Activated CD8-positive, alpha-beta T cell treated with anti-CD3 and anti-CD28 coated beads, Interleukin-2, amount 10 ng/mL, durations not matched to agents 7 days and 5 days (primary cell): ENCODE measurements around the gene IGFALS. TPM values are rescaled to one million over a fixed set of nuclear protein-coding genes. Genes with fewer than 3 reads are reported as not detected.

Experiments used
- ATAC-seq: fragments of 150-1000 bp; cut with Tn5 transposase; one replicate; pipeline ENCODE4 v1.10.0; 2021; ENCODE audit warnings: moderate library complexity
- CTCF ChIA-PET: fragments of 350-600 bp; sonication (Branson Sonifier 250); formaldehyde crosslinking; loops from one replicate; lab custom pipeline; 2021; ENCODE audit warnings: antibody characterized with exemption; lab: Charles Lee
- POLR2A ChIA-PET: fragments of 350-600 bp; sonication (Branson Sonifier 250); formaldehyde crosslinking; loops from one replicate; lab custom pipeline; 2021; ENCODE audit warnings: antibody characterized with exemption; lab: Charles Lee
- DNase-seq: peaks from one replicate; pipeline ENCODE4 v3.0.0-alpha.2; 2020
- H3K27ac Mint-ChIP-seq: one replicate; pipeline ENCODE4 v1.8.0; 2021; ENCODE audit warnings: mild to moderate bottlenecking, mixed read lengths
- H3K27me3 Mint-ChIP-seq: one replicate; pipeline ENCODE4 v1.8.0; 2021; ENCODE audit warnings: low read depth, mixed read lengths
- H3K36me3 Mint-ChIP-seq: one replicate; pipeline ENCODE4 v1.8.0; 2021; ENCODE audit warnings: low read depth, mixed read lengths
- H3K4me1 Mint-ChIP-seq: one replicate; pipeline ENCODE4 v1.8.0; 2021; ENCODE audit warnings: low read depth, mixed read lengths
- H3K4me3 Mint-ChIP-seq: one replicate; pipeline ENCODE4 v1.8.0; 2021; ENCODE audit warnings: mild to moderate bottlenecking, mixed read lengths
- H3K9me3 Mint-ChIP-seq: one replicate; pipeline ENCODE4 v1.8.0; 2022; ENCODE audit warnings: mixed read lengths; ENCODE audit not compliant: insufficient read depth
- total RNA-seq, 2 experiments: library from RNA; stranded (reverse); gene quantifications; one replicate each; pipeline ENCODE4 v1.2.3, GENCODE V29; 2021

IGFALS gene
- under 1 TPM in 1 of 2 experiments, not detected in 1; 0.13 TPM for total RNA-seq

DNA sequence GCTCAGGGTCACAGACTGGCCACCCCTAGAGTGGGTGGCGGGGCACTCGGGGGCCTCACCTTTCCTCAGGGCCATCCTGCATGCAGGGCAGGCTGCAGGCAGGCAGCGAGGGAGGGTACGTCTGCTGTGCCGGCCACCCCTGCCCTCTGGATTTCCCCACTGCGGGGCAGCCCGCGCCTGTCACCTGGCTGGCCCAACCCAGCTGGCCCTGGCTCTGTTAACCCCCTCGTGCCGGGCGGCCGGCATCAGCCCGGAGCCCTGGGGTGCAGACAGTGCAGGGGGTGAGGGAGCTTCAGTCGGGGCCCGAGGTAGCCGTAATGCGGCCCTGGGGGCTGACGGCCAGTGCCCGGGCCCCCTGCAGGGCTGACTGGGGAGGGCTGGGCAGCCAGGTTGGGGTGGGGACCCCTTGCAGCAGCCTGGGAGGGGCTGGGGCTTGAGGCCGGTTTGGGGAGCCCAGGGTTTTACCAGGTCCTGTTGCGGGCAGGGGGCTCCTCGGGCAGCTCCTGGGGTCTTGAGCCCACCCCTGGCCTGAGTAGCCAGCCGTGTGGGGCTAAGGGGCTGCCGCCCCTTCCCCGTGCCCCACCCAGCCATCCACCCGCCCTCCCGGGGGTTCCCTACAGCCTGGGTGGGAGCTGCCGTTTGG is at the start of gene IGFALS:
Gene IGFALS (minus strand): TSS at position 128 of the 643 bp plus-strand sequence. CDS start 53 bp downstream, at position 75.
- no peak within 1 kb of the TSS for H3K27ac Mint-ChIP-seq
- CTCF ChIA-PET, result no interaction called here

DNA sequence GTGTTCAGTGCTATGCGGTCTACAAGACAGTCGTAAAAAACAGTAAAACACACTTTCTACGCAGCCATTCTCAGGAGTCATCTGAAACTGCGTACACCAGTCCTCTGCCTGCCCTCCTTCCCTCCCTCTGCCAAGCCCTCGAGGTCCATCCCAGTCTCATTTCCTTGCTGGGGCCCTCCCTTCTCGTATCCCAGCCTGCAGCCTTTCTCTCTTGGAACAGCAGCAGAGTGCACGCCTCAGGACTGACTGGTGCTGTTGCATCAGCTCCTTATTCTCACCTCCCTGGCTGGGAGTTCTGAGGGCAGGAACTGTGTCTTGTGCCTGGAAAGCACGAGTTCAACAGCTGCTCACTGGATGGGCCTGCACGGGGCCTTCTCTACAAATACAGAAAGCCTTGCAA is 46.0 kb upstream of the IGFALS start:
- Mint-ChIP-seq H3K36me3 (no peaks in the 10 kb centered on the region), H3K27me3 (no peaks in the 10 kb centered on the region), H3K4me1 (no peaks in the 10 kb centered on the region), H3K9me3 (no peaks in the 10 kb centered on the region), H3K27ac (no peak overlapping the region), H3K4me3 (no peak overlapping the region)
- POLR2A ChIA-PET, result no interaction called here
- CTCF ChIA-PET, result interaction anchor here (0.6 kb wide), 1 partner anchor 38 kb away, joined by 3 read pairs; no protein-coding TSS in a partner anchor
- ATAC-seq, result no peak
- DNase-seq, result no peak

More for the DNA sequence above, at the start of gene IGFALS:
- Mint-ChIP-seq H3K9me3 (peaks cover 6% of the 10 kb centered on the region), H3K4me3 (no peak within 1 kb of the TSS), H3K27me3 (no peaks in the 10 kb centered on the region), H3K4me1 (no peaks in the 10 kb centered on the region), H3K36me3 (peaks cover 9% of the 10 kb centered on the region)
- no peak for DNase-seq
- POLR2A ChIA-PET, result no interaction called here
- ATAC-seq, result no peak

- Mint-ChIP-seq H3K36me3 (peaks cover 2% of the 10 kb centered on the region), H3K4me3 (no peak overlapping the region), H3K27me3 (no peaks in the 10 kb centered on the region), H3K9me3 (no peaks in the 10 kb centered on the region), H3K4me1 (peaks cover 3% of the 10 kb centered on the region), H3K27ac (no peak overlapping the region)
- no peak for ATAC-seq
- ChIA-PET POLR2A (no interaction called here), CTCF (no interaction called here)
- no peak for DNase-seq
These were observed 40.6 kb upstream of the IGFALS start for GRCh38 chr16:1834096-1834495.

DNA sequence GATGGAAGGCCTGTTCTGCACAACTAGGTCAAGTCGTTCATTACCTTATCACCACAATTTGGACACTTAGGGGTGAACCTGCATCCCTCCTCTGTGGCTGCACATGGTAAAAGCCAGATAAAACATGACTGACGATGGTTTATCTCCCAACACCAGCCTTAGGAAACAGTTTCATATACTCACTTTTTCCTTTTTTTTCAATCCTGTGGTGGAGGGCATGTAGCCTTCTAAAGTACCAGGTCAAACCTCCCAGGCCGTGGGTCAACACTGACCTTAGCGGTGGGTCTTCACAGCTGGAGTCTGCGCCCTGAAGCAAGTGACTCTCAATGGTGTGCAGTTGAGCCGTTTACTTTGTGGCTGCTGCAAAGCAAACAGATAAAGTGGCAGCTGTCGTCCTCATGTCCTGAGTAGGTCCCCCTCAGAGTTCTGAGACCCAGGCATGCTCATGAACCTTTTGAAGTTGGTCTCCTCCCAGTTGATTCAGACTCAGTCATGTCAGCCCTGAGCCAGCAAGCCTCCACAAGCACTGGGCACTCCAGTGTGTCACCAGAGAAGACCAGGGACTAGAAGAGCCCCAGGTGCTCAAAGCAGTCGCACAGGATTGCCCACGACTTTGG is 39.4 kb upstream of the IGFALS start:
- H3K9me3 Mint-ChIP-seq, result no peaks in the 10 kb centered on the region
- H3K4me1 Mint-ChIP-seq, result peaks cover 13% of the 10 kb centered on the region
- H3K4me3 Mint-ChIP-seq, result no peak overlapping the region
- ATAC-seq (no peak), DNase-seq (no peak)
- no peak overlapping the region for H3K27ac Mint-ChIP-seq
- POLR2A ChIA-PET, result no interaction called here
- H3K27me3 Mint-ChIP-seq, result no peaks in the 10 kb centered on the region
- H3K36me3 Mint-ChIP-seq, result peaks cover 6% of the 10 kb centered on the region
- CTCF ChIA-PET, result no interaction called here

GRCh38 chr16:1831186-1832075 is 37.9 kb upstream of the IGFALS start:
- DNase-seq (no peak), ATAC-seq (no peak)
- no peaks in the 10 kb centered on the region for H3K9me3 Mint-ChIP-seq
- H3K4me1 Mint-ChIP-seq, result peaks cover 20% of the 10 kb centered on the region
- no peaks in the 10 kb centered on the region for H3K27me3 Mint-ChIP-seq
- ChIA-PET CTCF (no interaction called here), POLR2A (no interaction called here)
- no peak overlapping the region for H3K27ac Mint-ChIP-seq
- no peak overlapping the region for H3K4me3 Mint-ChIP-seq
- H3K36me3 Mint-ChIP-seq, result peaks cover 6% of the 10 kb centered on the region

DNA sequence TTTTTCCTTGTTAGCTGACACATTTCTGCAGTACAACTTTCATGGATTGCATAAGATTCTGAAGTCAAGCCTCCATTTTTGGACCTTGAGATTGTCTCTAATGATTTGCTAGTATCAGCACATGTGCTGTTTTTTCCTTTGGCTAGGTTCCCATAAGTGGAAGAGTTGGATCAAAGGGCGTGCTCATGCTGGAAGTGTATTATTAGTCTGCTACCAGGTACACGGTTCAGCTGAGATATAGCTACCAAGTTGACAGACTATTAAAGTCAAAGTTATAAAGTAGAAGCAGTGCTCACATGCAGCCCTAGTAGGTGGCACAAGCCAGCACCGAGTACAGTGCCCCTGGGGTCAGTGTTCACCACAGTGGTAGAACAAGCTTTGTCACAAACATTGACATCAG is 36.7 kb upstream of the IGFALS start:
- Mint-ChIP-seq H3K4me1 (peaks cover 27% of the 10 kb centered on the region), H3K27ac (no peak overlapping the region)
- no peak for ATAC-seq

DNA sequence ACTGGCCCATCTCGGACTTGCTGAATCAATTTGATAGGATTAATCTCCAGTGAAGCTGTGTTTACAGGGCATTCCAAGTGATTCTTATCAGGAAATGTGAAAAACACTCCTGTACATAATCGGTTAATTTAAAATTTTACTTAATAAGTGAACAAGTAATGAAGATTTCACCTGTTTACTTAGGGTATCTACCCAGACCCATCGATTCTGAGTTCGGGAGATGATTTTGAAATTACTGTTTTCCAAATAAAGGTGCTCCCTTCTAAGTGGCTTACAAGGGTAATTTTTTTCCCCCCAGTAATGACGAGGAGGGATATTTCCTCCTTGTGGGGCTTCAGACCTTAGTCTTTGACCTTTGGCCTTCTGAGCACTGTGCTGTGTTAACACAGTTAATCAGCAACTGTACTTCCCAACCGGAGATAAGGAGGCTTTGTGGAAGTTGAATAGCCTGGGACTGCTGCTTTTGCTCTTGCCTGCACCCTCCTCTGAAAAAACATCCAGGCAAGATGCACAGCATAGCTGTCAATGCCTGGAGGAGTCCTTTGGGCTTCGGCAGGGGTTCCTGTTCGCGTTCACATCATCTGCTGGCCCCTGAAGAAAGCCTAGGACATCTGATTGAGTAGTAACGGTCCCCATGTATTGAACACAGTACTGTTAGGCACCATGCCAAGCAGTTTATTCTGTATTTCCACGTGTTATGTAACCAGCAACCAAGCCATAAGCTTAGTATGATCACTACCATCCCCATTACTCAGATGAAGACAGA is 35.3 kb upstream of the IGFALS start:
- ChIA-PET POLR2A (no interaction called here), CTCF (no interaction called here)
- no peaks in the 10 kb centered on the region for H3K9me3 Mint-ChIP-seq
- peaks cover 39% of the 10 kb centered on the region for H3K4me1 Mint-ChIP-seq
- ATAC-seq (no peak), DNase-seq (no peak)
- H3K4me3 Mint-ChIP-seq, result peak overlapping the region; percentile 50
- no peaks in the 10 kb centered on the region for H3K27me3 Mint-ChIP-seq
- peaks cover 6% of the 10 kb centered on the region for H3K36me3 Mint-ChIP-seq
- no peak overlapping the region for H3K27ac Mint-ChIP-seq

More for the DNA sequence above, 36.7 kb upstream of the IGFALS start:
- POLR2A ChIA-PET, result interaction anchor here (0.5 kb wide), 1 partner anchor 423 kb away, joined by 3 read pairs; no protein-coding TSS in a partner anchor
- Mint-ChIP-seq H3K36me3 (peaks cover 6% of the 10 kb centered on the region), H3K27me3 (no peaks in the 10 kb centered on the region), H3K4me3 (no peak overlapping the region), H3K9me3 (no peaks in the 10 kb centered on the region)
- CTCF ChIA-PET, result no interaction called here
- DNase-seq, result no peak

DNA sequence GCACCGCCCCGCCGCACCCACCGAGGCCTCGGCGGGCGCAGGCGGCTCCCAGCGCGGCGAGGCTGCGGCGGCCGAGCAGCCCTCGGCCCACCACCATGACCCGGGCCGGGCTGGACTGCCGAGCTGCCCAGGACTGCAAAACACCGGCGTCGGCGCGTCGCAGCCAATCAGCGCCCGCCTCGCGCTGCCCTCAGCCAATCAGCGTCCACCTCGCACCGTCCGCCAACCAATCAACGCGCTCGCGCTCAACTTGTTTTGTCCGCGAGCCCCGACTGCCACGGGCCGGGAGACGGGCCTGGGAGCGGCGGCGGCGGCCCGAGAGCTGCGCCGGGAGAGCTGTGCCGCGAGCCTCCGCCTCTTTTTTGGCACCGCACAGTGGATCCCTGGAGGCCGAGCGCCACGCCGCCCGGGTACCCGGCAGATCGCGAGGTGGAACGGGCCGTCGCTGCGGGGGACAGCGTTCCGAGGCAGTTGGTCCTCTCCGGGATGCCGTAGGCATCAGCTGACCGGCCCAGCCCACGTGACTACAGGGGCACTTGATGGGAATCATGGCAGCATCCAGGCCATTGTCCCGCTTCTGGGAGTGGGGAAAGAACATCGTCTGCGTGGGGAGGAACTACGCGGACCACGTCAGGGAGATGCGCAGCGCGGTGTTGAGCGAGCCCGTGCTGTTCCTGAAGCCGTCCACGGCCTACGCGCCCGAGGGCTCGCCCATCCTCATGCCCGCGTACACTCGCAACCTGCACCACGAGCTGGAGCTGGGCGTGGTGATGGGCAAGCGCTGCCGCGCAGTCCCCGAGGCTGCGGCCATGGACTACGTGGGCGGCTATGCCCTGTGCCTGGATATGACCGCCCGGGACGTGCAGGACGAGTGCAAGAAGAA is 33.4 kb upstream of the IGFALS start, which contains the start of the genes FAHD1 and HAGH:
Gene FAHD1 (plus strand): TSS at position 516 of the 883 bp plus-strand sequence. CDS start 33 bp downstream, at position 549.
Gene HAGH (minus strand): TSS at position 135 of the 883 bp plus-strand sequence. CDS start 38 bp downstream, at position 97.
- ChIA-PET CTCF (interaction anchor here (0.8 to 1.3 kb wide), 5 partner anchors 12 to 177 kb away, joined by 3 to 4 read pairs (median 3); partner anchors contain the start of genes MAPK8IP3 and MSRB1), POLR2A (interaction anchor here (0.8 to 2.5 kb wide), 5 partner anchors 44 to 406 kb away, joined by 3 to 6 read pairs (median 3); partner anchors contain the start of genes MAPK8IP3, NUBP2, RPS2 and SPSB3)
- Mint-ChIP-seq H3K4me1 (peaks cover 41% of the 10 kb centered on the region), H3K4me3 (peak within 1 kb of the TSS; percentile 97), H3K9me3 (no peaks in the 10 kb centered on the region), H3K27ac (peak within 1 kb of the TSS; percentile 92), H3K36me3 (peaks cover 6% of the 10 kb centered on the region), H3K27me3 (no peaks in the 10 kb centered on the region)
- ATAC-seq (peak; percentile 90), DNase-seq (peak; percentile 91)

GRCh38 chr16:1825864-1826690 is 32.6 kb upstream of the IGFALS start:
- ATAC-seq, result peak; percentile 77
- peaks cover 41% of the 10 kb centered on the region for H3K4me1 Mint-ChIP-seq
- no peaks in the 10 kb centered on the region for H3K9me3 Mint-ChIP-seq
- CTCF ChIA-PET, result interaction anchor here (0.8 to 1.3 kb wide), 2 partner anchors 20 to 117 kb away, joined by 3 read pairs; partner anchors contain the start of gene MSRB1
- H3K4me3 Mint-ChIP-seq, result peak overlapping the region; percentile 80
- POLR2A ChIA-PET, result interaction anchor here (1.0 to 2.5 kb wide), 2 partner anchors 120 to 139 kb away, joined by 3 to 6 read pairs; partner anchors contain the start of genes MAPK8IP3 and RPS2
- H3K27ac Mint-ChIP-seq, result peak overlapping the region; percentile 86
- H3K27me3 Mint-ChIP-seq, result no peaks in the 10 kb centered on the region
- H3K36me3 Mint-ChIP-seq, result peaks cover 6% of the 10 kb centered on the region
- peak; percentile 74 for DNase-seq
